Keratinocyte (primary cell): Measurements from ENCODE around the gene CFAP298. TPM values are rescaled to one million over a fixed set of nuclear protein-coding genes. Genes with fewer than 3 reads are reported as not detected.
A peak's percentile ranks its signal among the peaks of the same experiment; 100 is the strongest.
"Not testable (repeated sequence)": the region's sequence is repeated elsewhere in the genome, so short reads cannot be mapped to it uniquely, and the experiment has no call there.

Source experiments
- DNase-seq: peaks from one replicate; pipeline ENCODE4 v3.0.0-alpha.2; 2011; ENCODE audit warnings: low read depth, missing footprints, low spot score
- FAIRE-seq: peaks from 2 replicates; lab custom pipeline; 2011; peaks lifted over from hg19 to GRCh38; lab: Jason Lieb, UNC
- H2AFZ ChIP-seq: 2 replicates; pipeline ENCODE4 v1.6.0; 2012; ENCODE audit warnings: low read length, control low read depth, inconsistent platforms; ENCODE audit not compliant: control insufficient read depth
- H3K27ac ChIP-seq: 2 replicates; pipeline ENCODE4 v1.5.1; 2011; ENCODE audit warnings: low read length; ENCODE audit not compliant: control insufficient read depth, insufficient read depth
- H3K27me3 ChIP-seq: 3 replicates; pipeline ENCODE4 v1.6.0; 2011; ENCODE audit warnings: low read length; ENCODE audit not compliant: control insufficient read depth, insufficient read depth; ENCODE audit errors: extremely low read depth
- H3K36me3 ChIP-seq, 2 experiments: 2 replicates in 1 of 2; 3 replicates in 1 of 2; pipeline ENCODE4 v1.5.1; 2011; ENCODE audit warnings: low read length in 2 of 2, mild to moderate bottlenecking in 1 of 2; ENCODE audit not compliant: control insufficient read depth in 2 of 2, insufficient read depth in 2 of 2; ENCODE audit errors: extremely low read depth in 1 of 2
- H3K4me1 ChIP-seq: 3 replicates; pipeline ENCODE4 v1.5.1; 2011; ENCODE audit warnings: low read length; ENCODE audit not compliant: control insufficient read depth, insufficient read depth; ENCODE audit errors: extremely low read depth
- H3K4me2 ChIP-seq: 3 replicates; pipeline ENCODE4 v1.6.0; 2011; ENCODE audit warnings: low read depth, low read length; ENCODE audit not compliant: control insufficient read depth, insufficient read depth; ENCODE audit errors: extremely low read depth
- H3K4me3 ChIP-seq, 3 experiments: fragments of 200-600 bp in 1 of 3; sonication (generic) in 1 of 3; 2 replicates in 2 of 3; 3 replicates in 1 of 3; pipeline ENCODE4 v1.5.1; 2011 to 2016; ENCODE audit warnings: low read length in 3 of 3, mild to moderate bottlenecking in 3 of 3, control low read depth in 2 of 3, inconsistent platforms in 1 of 3, low read depth in 1 of 3, mixed read lengths in 1 of 3, mixed run types in 1 of 3, moderate library complexity in 1 of 3; ENCODE audit not compliant: control insufficient read depth in 2 of 3, insufficient read depth in 2 of 3; ENCODE audit errors: extremely low read depth in 1 of 3
- H3K79me2 ChIP-seq: 2 replicates; pipeline ENCODE4 v1.6.0; 2012; ENCODE audit warnings: low read length; ENCODE audit not compliant: control insufficient read depth, insufficient read depth
- H3K9ac ChIP-seq: 3 replicates; pipeline ENCODE4 v1.6.0; 2011; ENCODE audit warnings: low read length; ENCODE audit not compliant: control insufficient read depth, insufficient read depth; ENCODE audit errors: extremely low read depth
- H3K9me1 ChIP-seq: 3 replicates; pipeline ENCODE4 v1.6.0; 2011; ENCODE audit warnings: low read length; ENCODE audit not compliant: control insufficient read depth, insufficient read depth; ENCODE audit errors: extremely low read depth
- H3K9me3 ChIP-seq: 2 replicates; pipeline ENCODE4 v1.5.1; 2012; ENCODE audit warnings: low read depth, low read length; ENCODE audit not compliant: control insufficient read depth
- H4K20me1 ChIP-seq: 3 replicates; pipeline ENCODE4 v1.6.0; 2011; ENCODE audit warnings: low read length; ENCODE audit not compliant: control insufficient read depth, insufficient read depth; ENCODE audit errors: extremely low read depth
- CTCF ChIP-seq, 3 experiments: IDR thresholded peaks in 1 of 3; conservative IDR thresholded peaks in 1 of 3; optimal IDR thresholded peaks in 1 of 3; 2 replicates in 2 of 3; 3 replicates in 1 of 3; pipeline versions ENCODE3 to v1.5.1; 2011; ENCODE audit warnings: low read length in 3 of 3, mild to moderate bottlenecking in 3 of 3, moderate library complexity in 2 of 3, control low read depth in 1 of 3, inconsistent platforms in 1 of 3; ENCODE audit not compliant: insufficient read depth in 2 of 3; ENCODE audit errors: extremely low read depth in 1 of 3
- EZH2 ChIP-seq: IDR thresholded peaks from one replicate; pipeline ENCODE4 v1.6.1; 2012; ENCODE audit warnings: inconsistent platforms, mild to moderate bottlenecking, low read length, moderate library complexity
- dilution Hi-C: fragments of 300-500 bp; cut with MboI; formaldehyde crosslinking; loops from one replicate; pipeline ENCODE4 v1.7.0; 2020; ENCODE audit warnings: low sequenced_read_pairs; ENCODE audit not compliant: extremely low pct_ligation_motif_present
- polyA minus RNA-seq, 3 experiments: library from RNA; depleted of rRNA, polyadenylated mRNA; stranded (reverse); fragments of >200 nt; gene quantifications; 1 replicate in 1 of 3; 2 replicates in 1 of 3; 3 replicates in 1 of 3; pipeline ENCODE4 v1.2.3, GENCODE V29; 2011
- polyA plus RNA-seq, 5 experiments: library from polyadenylated mRNA; depleted of rRNA in 3 of 5; stranded (reverse) in 3 of 5; stranded (forward) in 1 of 5; unstranded in 1 of 5; fragments of >200 nt; gene quantifications; 1 replicate in 1 of 5; 2 replicates in 3 of 5; 3 replicates in 1 of 5; pipeline versions ENCODE4 v1.2.1 to v1.2.3, GENCODE V29; 2011 to 2012; ENCODE audit warnings: missing spikeins in 2 of 5, low read depth in 1 of 5, low replicate concordance in 1 of 5

CFAP298 gene
- 19.2 to 47.2 TPM (median 37.0 TPM) in 3 replicates for polyA plus RNA-seq
- polyA plus RNA-seq (2011; ENCODE audit: low read depth) = 32.1 TPM
- polyA plus RNA-seq (2011; cell fraction: cytosol; rRNA removed) = 30.2 and 31.4 TPM in 2 replicates
- 32.8 and 42.4 TPM in 2 replicates for polyA plus RNA-seq (2011; cell fraction: nucleus; rRNA removed)
- 34.6 and 42.1 TPM in 2 replicates for polyA plus RNA-seq (2012; ENCODE audit: low replicate concordance)
- polyA minus RNA-seq = 2.8 to 6.3 TPM (median 2.9 TPM) in 3 replicates
- polyA minus RNA-seq (2011; cell fraction: cytosol; rRNA and poly(A)+ RNA removed) = 15.0 TPM
- 8.2 and 8.8 TPM in 2 replicates for polyA minus RNA-seq (2011; cell fraction: nucleus; rRNA and poly(A)+ RNA removed)

GRCh38 chr21:32612075-32612998 lies at the start of gene CFAP298:
Gene CFAP298, minus strand, starts transcription at chr21:32612377. Its CDS starts 134 bp downstream, at chr21:32612243.
- Histone ChIP-seq H3K9ac (peak within 1 kb of the TSS; percentile 89), H4K20me1 (no peaks in the 10 kb centered on the region), H3K4me3 (peak within 1 kb of the TSS; percentile 72 to 100 (median 96)), H3K9me3 (no peaks in the 10 kb centered on the region), H2AFZ (peak within 1 kb of the TSS; percentile 97), H3K4me2 (peak within 1 kb of the TSS; percentile 75), H3K36me3 (peaks cover 6 to 7% of the 10 kb centered on the region in 2 experiments), H3K4me1 (no peaks in the 10 kb centered on the region), H3K27me3 (no peaks in the 10 kb centered on the region), H3K9me1 (no peaks in the 10 kb centered on the region), H3K27ac (peak within 1 kb of the TSS; percentile 94), H3K79me2 (peaks cover 31% of the 10 kb centered on the region)
- DNase-seq = no peak
- dilution Hi-C loops = no loop called here
- FAIRE-seq = peak; percentile 41
- TF ChIP-seq CTCF (optimal IDR thresholded peaks at IDR 0.05 in 1 of 3, IDR thresholded peaks at IDR 0.05 in 1 of 3, conservative IDR thresholded peaks at IDR 0.05 in 1 of 3; ENCODE audit: extremely low read depth in 1 of 3, insufficient read depth in 2 of 3, low read length in 3 of 3) (no peak), EZH2 (no peak)

- H3K79me2 ChIP-seq, H3K4me3 ChIP-seq, H3K27me3 ChIP-seq, H3K4me1 ChIP-seq, H3K27ac ChIP-seq, H3K9me3 ChIP-seq, dilution Hi-C loops, DNase-seq, H3K9ac ChIP-seq, H4K20me1 ChIP-seq, H3K4me2 ChIP-seq, FAIRE-seq, H2AFZ ChIP-seq, H3K9me1 ChIP-seq, H3K36me3 ChIP-seq: not testable (repeated sequence)
Measured at GRCh38 chr21:32661026-32661782, 49.0 kb upstream of the CFAP298 start.
